MM.1S (cell line): ENCODE data around the gene COQ6.

Source experiments
- CTCF ChIP-seq: fragments of 300-600 bp; sonication (generic); IDR thresholded peaks from 2 replicates; pipeline ENCODE4 v1.5.1; 2016; ENCODE audit warnings: antibody characterized with exemption, low read length, mixed read lengths
- EZH2 ChIP-seq: fragments of 300-600 bp; sonication (generic); optimal IDR thresholded peaks from 2 replicates; pipeline ENCODE3; 2017; ENCODE audit warnings: low read depth, mild to moderate bottlenecking, antibody characterized with exemption, low read length, mixed read lengths
- EZH2phosphoT487 ChIP-seq: fragments of 300-600 bp; sonication (generic); IDR thresholded peaks from 2 replicates; pipeline ENCODE4 v1.6.1; 2018; ENCODE audit warnings: antibody characterized with exemption, low read length

- TF ChIP-seq EZH2phosphoT487: no peak
- no peak for TF ChIP-seq EZH2
- TF ChIP-seq CTCF: no peak
Measured at GRCh38 chr14:73965216-73965615, 15.1 kb downstream of the COQ6 start.
